GM19328 (cell line): Measurements from ENCODE around the gene SVIL.
"Not testable (repeated sequence)": the region's sequence is repeated elsewhere in the genome, so short reads cannot be mapped to it uniquely, and the experiment has no call there.

ENCODE experiments used
- ATAC-seq: cut with Tn5 transposase; IDR thresholded peaks from one replicate; pipeline ENCODE4 v1.9.1; 2021; ENCODE audit warnings: mild to moderate bottlenecking, moderate library complexity; ENCODE audit not compliant: unreplicated experiment

SVIL gene

DNA sequence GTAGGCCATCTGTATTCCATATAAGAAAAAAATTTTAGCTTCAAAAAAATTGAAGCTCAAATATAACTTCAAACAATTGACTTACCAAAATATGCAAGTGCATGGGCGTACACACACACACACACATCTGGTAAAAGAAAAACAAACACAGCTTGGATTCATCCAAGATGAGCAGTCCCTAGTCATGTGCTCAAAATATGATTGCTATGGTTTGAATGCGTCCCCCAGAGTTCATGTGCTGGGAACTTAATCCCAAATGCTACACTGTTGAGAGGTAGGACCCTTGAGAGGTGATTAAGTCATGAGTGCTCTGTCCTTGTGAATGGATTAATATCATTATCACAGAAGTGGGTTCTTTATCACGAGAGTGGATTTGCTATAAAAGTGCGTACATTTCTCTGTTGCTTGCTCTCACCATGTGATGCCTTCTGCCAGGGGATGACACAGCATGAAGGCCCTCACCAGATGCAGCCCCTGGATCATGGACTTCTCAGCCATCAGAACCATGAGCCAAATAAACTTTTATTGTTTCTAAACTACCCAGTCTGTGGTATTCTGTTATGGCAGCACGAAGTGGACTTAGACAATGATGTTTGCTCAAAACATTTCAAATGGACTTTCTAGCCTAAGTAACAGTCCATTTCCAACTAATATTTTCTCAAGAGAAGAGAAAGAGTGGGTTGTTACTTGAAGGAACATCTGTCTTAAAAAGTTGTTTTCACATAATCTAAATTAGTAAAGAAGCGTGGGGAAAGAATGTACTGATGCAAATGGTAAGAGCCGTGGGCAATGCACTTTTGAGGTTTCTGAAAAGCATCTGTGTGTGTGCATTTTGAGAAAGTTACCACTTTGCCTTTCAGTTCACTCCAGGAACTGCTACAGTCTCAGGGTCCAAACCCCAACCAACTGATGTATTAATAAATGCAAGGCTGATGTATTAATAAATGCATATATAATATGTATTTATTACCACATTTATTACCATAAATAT is 15.1 kb upstream of the SVIL start:
- no peak for ATAC-seq

- no peak for ATAC-seq
These were observed 14.2 kb upstream of the SVIL start for GRCh38 chr10:29648983-29649268.

DNA sequence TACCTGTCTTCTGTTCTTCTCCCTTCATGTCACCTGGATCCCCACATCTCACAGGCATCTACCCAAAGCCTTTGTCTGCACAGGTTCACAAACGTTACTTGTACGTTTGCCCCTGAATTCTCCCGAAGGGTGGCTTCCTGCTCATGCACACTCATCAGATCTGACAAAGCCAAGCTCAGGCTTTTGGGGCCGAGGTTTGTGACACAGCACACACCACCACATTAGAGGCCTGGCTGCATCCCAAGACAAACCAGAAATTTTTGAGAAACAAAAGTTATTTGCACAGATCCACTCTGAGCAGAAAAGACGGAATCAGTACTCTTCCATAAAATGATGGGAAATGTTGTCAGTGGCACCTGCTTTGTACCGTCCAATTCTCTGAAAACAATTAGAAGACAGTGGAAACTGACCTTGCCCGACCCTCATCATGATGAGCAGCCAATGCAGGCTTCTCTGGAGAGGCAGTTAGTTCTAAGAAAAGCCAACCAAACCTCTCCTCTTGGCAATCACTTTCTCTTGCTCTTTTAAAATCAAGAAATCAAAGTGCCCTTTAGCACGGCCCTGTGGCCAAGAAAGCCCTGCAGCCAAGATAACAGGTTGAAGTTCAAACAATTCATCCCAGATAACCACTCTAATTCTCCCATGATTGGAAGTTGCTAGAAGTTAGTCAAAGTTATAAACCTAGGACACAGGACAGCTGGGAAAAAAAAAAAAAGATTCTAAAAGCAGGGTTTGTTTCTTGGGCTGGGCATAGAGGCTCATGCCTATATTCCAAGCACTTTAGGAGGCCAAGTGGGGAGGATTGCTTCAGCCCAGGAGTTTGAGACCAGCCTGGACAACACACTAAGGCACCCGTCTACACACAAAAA is 13.6 kb upstream of the SVIL start:
- no peak for ATAC-seq

GRCh38 chr10:29647478-29647877 is 12.7 kb upstream of the SVIL start:
- ATAC-seq: no peak

DNA sequence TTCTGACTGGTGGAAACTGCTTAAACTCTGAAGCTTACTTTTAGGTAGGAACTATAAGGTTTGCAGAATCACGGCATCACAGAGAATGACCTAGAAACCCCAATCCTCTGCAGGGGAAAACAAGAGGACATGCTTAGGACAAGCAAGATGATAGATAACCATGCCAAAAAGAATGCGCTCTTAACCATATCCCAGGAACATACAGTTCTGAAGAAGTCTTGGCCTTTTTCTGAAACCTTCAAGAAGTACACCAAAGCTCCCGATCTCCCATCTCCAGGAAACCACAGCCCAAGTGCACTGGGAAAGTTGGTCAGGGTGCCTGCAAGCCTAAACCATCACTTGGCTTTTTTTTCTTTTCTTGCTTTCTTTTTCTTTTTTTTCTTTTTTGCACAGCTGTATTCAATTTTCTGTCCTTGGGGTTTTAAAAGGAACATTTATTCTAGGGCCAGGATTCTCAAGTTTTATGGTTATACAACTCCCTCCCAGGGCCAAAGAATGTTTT is 12.2 kb upstream of the SVIL start:
- no peak for ATAC-seq

- no peak for ATAC-seq
These were observed 11.6 kb upstream of the SVIL start for GRCh38 chr10:29646238-29646902.

- no peak for ATAC-seq
These were observed 9.2 kb upstream of the SVIL start for GRCh38 chr10:29643771-29644501.

DNA sequence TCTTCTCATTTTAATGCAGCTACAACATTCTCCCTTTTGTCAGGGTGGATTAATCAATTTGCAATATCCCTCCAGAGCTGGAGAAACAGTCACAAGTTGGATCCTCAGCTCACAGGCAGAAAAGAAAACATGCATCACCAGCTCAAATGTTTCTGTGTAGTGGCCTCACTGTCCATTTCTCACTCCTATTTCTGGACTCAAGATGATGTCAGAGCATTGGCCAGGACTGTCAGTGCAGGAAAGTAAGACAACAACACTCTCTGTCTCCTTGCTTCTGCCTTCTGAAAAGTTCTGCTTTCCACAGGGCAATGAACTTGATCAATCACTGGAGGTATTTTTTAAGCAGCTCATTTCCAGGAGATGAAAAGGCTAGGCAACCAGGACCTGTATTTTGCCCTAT is 8.2 kb upstream of the SVIL start:
- ATAC-seq: no peak

DNA sequence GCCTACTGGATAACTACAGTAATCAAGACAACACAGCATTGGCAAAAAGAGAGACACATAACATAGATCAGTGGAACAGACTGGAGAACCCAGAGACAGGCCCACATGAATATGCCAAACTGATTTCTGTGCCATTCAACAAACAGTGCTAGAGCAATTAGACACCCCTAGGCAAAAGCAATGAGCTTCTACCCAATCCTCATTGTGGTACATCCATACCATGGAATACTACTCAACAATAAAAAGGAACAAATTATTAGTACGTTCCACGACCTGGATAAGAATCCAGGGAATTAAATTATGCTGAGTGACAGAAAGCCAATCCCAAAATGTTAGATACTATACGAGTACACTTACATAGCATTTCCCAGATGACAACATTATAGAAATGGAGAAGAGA is 2.8 kb upstream of the SVIL start:
- ATAC-seq: no peak

GRCh38 chr10:29636178-29636577 is 1.4 kb upstream of the SVIL start:
- ATAC-seq: no peak

GRCh38 chr10:29635711-29636144 is 957 bp upstream of the SVIL start:
- no peak for ATAC-seq

- no peak for ATAC-seq
These were observed 666 bp downstream of the SVIL start for GRCh38 chr10:29634105-29634504.

DNA sequence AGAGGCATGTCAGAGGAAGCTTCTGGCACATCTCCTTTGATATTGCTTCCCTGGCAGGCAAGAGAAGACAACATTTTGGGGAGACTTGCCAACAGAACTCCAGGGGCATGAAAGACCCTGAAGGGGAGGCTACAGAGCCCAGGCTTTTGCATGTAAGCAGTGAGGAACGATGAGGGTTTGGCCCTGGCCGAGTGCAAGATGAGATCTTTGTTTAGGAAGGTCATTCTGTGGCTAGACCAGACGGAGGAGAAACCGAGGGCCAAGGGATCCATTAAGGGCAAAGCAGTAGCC is 3.8 kb downstream of the SVIL start:
- ATAC-seq: no peak

GRCh38 chr10:29630205-29631048 is 4.3 kb downstream of the SVIL start:
- ATAC-seq: no peak

DNA sequence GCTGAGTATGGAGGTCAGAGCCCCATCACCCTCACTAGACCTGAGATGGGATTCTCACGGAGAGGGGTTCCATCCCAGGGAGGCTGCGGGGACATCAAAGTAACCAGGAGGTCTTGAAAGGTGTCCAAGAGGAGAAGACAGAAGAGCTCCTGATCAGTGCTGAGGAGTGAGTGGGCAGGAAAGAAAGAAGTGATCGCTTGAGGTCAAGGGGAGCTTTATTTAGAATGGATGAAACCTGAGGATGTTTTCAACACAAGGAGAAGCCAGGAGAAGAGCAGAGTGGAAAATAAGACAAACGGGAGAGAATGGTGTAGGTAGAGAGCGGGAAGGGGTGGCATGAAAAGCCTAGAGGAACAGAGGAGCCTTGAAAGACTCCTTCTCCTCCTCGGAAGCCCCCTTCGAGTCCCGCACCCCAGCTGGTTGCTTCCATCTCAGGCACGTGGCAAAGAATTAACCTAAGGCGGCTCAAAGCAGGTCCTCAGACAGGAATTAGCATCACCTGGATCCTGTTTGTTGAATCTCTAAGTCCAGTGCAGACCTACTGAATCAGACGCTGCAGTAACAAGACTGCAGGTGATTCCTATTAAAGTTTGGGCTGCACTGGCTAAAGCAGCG is 5.8 kb downstream of the SVIL start:
- ATAC-seq: no peak

DNA sequence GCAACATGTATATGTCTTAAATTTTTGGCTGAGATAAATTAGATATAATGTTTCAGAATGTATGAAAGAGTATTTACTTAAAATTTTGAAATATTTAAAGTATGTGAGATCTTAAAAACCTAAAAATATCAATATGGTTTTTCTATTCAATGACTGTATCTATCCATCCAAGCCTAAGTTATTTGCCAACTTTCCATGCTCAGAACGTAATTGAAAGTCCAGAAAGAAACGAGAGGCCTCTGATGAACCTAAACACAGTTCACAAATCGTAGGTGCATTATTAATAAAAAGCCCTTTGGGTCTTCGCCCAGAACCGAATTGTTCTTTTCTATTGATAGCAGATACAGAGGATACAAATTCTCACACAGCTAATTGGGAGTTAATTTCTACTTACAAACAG is 6.5 kb downstream of the SVIL start:
- no peak for ATAC-seq

DNA sequence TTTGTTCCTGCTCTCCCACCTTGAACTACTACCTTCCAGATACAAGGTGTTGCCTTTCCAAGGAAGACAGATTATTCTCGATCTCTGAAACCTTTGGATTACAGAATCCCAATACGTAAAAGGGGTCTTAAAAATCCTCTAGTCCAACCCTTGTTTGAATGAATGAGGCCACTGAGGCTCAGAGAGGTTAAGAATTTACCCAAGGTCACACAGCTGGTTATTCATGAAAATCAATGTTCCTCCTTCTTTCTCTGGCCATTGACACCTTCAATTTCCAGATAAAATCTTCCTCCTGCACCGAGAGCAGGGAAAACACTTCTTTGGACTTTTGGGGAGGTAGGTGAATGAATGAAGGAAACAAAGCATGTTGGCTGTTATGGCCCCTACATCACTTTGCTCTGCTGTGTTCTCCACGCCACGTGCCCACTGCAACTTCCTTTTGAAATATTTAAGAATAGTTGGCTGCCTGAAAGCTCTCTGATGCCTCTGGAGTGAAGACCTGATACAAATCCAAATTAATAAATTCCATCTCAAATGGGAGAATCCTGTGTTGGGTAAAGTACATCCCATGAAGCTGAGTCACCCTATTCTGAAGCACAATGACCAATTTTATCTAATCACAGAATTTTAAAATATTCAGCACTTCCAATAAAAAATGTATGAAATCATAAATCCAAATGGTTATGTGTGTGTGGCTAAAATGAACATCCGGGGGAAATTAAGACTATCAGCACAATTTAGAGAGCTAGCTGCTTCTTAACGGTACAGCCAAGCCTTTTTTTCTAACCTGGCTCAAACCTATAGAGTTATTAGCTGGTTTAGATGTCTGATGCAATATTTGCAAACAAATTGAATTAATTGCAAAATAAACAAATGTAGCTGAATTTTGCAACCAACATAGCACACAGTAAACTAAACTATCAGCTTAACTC is 7.3 kb downstream of the SVIL start:
- no peak for ATAC-seq

GRCh38 chr10:29624357-29624756 is 10.4 kb downstream of the SVIL start:
- not testable (repeated sequence) for ATAC-seq
